HG03025 (cell line): ENCODE results near the gene ZKSCAN7.
"Not testable (repeated sequence)": the region's sequence is repeated elsewhere in the genome, so short reads cannot be mapped to it uniquely, and the experiment has no call there.

Experiments used
- ATAC-seq: cut with Tn5 transposase; IDR thresholded peaks from one replicate; pipeline ENCODE4 v1.9.1; 2021; ENCODE audit warnings: mild to moderate bottlenecking, moderate library complexity; ENCODE audit not compliant: unreplicated experiment, low FRiP score

ZKSCAN7 gene

DNA sequence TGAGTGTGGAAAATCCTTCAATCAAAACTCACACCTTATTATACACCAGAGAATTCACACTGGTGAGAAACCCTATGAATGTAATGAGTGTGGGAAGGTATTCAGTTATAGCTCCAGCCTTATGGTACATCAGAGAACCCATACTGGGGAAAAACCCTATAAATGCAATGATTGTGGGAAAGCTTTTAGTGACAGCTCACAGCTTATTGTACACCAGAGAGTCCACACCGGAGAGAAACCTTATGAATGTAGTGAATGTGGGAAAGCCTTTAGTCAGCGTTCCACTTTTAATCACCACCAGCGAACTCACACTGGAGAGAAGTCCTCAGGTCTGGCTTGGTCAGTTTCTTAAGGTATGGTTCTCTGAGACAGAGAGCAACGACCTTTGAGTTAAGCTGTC is 16.0 kb downstream of the ZKSCAN7 start:
- ATAC-seq = no peak

DNA sequence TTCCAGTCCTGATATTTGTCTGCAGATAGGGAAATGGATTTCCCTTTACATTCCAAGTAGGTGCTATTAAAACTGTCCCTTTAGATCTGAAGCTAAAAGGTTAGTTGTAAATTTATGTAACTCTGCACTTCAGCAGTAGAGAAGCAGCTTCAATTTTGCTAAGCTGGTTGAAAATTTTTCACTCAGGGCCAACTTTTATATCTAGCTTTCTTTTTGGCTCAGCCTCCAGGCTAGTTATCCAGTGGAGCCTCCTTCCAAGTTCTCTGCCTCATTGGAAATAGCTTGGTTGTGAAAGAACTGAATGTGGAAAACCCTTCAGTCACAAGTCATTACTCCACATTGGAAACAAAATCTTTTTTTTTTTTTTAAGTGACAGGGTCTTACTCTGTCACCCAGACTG is 21.6 kb downstream of the ZKSCAN7 start:
- no peak for ATAC-seq

DNA sequence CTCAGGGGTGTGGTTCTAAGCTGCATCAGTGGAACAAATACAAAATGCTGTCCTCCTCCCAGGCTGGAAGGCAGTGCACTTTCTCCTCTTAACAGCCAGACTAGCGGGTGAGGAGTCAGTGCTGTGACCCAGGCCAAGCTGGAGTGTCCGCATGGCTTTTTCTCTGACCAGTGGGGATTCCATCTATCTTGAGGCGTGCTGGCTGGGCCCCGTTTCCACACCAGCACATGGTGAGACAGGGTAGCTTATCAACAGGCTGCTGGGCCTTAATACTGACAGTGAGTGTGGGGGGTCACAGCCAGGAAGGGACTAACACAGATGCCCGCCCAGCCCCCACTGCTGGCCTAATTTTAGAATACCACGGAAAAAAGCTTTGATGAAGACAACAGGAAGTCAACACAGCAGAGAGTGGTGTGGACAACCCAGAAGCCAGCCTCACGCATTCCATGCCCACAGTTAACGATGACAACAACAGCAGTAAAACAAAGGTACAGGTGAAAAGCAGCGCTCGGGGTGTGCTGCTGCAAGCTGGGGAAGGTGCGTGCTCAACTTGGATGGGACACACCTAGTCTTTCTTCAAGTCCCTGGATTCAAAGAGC is 22.5 kb downstream of the ZKSCAN7 start:
- ATAC-seq = not testable (repeated sequence)

DNA sequence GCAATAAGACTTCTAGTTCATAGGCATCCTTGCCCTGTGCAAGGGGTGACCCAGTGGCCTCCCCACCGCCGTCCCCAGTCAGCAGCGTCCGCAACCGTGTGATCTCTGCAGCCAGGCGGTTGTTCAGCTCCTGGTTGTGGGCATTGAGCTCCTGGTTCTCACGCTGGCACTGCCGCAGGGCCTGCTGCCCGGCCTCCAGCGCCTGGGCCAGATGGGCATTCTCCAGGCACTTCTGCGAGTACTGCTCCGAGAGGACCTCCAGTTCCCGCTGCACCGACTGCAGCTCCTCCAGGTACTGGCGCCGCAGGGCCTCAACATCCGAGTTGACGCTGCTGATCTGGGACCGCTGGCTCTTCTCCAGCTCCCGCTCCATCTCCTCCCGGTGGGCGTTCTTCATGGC is 23.3 kb downstream of the ZKSCAN7 start:
- ATAC-seq = not testable (repeated sequence)

DNA sequence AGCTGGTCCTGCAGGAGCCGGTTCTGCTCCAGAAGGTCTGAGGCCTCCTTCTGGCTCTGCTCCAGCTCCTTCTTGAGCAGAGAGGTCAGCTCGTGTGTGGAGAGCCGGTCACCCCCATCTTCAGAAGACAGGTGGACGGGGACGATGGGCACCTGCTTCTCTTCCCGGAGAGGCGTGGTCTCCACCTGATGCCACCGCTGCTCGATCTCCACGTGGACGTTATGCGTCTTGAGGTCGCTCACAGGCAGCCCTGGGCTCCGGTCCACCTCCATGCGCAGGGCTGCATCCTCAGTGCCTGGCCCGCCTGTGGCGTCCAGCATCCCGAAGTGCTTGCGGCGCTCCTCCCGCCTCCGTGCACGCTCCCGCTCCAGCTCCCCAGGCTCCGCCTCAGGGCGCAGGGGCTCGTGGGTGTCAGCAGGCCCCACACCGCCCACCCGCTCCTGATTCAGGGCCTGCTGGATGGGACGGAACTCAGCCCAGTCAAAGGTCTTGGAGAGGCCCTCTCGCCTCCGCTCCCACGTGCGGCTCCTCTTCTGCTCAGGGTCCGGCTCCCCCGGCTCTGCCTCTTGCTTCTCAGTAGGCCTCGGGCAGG is 24.0 kb downstream of the ZKSCAN7 start:
- ATAC-seq = not testable (repeated sequence)

DNA sequence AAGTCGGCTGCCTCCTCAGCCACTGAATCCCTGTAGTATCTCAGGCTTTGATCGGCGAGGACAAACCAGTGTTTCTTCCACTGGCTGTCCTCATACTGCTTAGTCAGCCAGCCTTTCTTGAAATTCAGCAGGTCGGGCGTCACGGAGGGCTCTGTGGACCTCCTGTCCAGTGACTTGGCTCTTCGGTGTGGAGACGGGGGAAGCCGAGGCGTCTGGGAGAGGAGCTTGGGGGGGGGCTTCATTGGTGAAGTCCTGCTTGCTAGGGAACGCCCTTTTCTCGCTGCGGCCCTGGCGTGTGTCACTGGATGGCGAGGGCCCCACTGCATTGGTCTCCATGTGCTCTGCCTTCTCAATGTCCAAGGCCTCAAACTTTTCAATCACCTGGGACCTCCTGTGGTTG is 24.8 kb downstream of the ZKSCAN7 start:
- not testable (repeated sequence) for ATAC-seq

DNA sequence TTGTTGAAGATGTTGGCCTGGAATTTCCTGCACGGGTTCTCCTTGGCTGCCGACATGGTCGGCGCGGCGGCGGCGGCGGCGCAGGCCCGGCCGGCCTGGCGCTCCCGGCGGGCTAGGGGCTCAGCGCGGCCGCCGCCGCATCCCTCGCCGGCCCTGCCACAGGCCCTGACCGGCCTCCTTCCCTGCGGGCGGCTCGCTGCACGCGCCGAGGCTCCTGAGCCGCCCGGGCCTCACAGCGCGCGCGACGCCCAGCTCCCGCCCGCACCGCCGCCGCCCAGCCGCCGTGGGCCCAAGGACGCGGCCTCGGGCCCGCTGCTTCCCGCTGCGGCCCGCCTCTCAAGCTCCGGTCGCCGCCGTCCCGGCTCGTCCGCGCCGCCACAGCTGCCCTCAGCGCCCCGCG is 26.0 kb downstream of the ZKSCAN7 start:
- ATAC-seq = not testable (repeated sequence)

DNA sequence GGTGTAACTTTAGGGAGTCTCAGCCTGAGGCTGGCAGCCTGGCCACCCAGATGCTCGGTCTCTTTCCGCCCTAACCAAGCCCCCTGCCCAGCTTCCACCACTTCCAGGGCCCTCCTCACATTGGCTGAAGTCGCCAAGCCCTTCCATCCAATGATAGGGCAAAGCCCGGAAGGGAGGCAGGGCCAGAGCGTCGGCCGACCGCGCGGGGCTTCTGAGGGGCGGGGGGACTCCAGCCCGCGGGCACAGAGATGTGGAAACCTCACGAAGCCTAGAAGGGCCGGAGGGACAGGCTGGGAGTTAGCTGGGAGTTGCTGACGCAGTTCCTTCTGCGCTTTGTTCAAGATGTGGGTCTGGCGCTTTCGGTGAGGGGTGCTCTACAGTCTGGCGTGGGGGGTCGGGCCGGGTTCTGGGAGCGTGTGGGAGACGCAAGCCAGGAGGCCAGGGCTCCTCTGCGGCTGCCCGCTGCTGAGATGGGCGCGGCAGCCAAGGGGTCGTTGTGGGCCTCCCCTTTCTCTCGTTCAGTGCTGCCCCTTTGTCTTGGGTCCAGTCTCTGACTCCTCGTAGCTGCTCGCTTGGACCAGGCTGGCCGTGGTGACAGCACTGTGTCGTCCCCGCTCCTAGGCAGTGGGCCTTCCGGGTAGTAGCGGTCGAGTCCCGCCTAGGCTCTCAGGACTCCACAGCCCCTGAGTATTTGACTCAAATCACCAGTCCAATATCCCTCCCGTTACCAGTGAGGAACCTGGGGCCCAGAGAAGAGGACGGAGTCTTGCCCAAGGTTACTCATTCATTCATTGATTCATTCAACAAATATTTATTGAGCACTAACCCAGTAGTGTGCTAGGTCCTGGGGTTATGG is 29.9 kb downstream of the ZKSCAN7 start, which contains the start of gene ZNF660:
Gene ZNF660, plus strand, starts transcription at position 319 of the 856 bp plus-strand sequence. CDS start 9,230 bp downstream, outside the sequence.
- no peak for ATAC-seq

DNA sequence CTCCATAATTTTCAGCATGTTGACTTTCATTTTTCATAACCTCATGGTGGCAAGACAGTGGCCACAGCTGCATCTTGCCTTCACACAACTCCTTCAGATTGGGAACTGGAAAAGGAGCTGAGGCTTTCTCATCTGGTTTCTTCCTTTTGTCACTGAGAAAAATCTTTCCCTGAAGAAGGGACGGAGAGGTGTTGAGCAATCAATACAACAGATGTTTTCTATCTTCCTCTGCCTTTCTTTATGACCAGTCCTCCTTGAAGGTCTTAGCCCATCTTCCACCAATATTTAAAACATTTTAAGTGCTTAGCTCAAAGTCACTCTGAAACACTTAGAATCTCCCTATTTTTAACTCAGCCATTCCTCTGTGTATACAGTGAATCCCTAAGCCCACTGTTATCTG is 41.6 kb downstream of the ZKSCAN7 start:
- ATAC-seq = no peak

DNA sequence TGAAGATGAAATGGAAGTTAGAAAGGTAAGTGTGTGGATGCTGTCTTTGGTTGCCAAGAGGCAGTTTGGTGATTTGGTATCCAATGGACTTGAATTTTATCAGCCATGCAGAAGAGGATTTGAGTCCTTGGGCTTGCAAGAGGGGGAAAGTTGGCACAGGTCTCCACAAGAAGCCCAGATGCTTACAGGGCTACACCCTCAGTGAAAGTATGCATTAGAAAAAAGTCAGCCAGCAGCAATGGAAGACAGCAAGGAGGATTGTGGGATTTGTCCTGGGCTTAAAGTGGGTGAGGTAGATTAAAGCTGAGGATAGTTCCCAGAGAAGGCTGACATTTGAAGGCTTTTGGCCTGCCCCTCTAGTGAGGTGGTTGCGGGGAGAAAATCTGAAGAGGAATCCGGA is 46.8 kb downstream of the ZKSCAN7 start:
- ATAC-seq = no peak

DNA sequence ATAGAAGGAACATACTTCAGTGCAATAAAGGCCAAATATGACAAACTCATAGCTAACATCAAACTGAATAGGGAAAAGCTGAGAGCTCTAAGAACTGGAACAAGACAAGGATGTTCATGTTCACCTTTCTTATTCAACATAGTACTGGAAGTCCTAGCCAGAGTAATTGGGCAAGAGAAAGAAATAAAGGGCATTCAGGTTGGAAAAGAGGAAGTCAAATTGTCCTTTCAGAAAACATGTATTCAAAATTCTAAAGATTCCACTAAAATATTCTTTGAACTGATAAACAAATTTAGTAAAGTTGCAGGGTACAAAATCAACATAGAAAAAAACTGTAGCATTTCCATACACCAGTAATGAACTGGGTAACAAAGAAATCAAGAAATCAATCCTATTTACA is 57.7 kb downstream of the ZKSCAN7 start:
- no peak for ATAC-seq
